Gastrocnemius medialis (tissue), 4 donors: ENCODE measurements around the gene SGPP1.

Experiments
- POLR2A ChIP-seq, 2 donors: fragments of 450-650 bp; IDR thresholded peaks; one replicate each; pipeline ENCODE4 v1.6.1; 2017; ENCODE audit warnings: antibody characterized with exemption in 2 of 2, mild to moderate bottlenecking in 2 of 2, moderate library complexity in 2 of 2
- TF ChIP-seq, protein P1 (sequence below), 5 experiments: fragments of 450-650 bp in 3 of 5; fragments of 200-600 bp in 2 of 5; sonication (generic) in 2 of 5; IDR thresholded peaks in 4 of 5; conservative IDR thresholded peaks in 1 of 5; 1 replicate in 4 of 5; 2 replicates in 1 of 5; pipeline ENCODE4 v1.5.1; 2016 to 2019; ENCODE audit warnings: antibody characterized with exemption in 5 of 5, mild to moderate bottlenecking in 3 of 5, moderate library complexity in 3 of 5

DNA sequence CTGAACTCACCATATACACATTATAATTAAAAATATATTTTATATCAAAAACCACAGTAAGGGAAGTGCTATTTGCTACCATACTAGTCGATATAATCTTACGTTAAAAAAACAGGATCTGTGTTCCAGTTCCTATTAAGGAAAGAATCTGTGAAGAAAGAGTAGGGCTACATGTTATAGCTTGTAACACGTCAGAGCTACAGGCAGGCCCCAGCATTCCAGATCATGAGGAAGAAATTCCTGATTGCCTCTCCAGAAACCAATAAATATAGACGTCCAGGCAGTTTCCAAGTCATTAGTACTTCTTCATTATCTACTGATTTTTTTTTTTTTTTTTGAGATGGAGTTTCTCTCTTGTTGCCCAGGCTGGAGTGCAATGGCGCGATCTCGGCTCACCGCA is 20.6 kb downstream of the SGPP1 start:
- TF ChIP-seq POLR2A (IDR thresholded peaks at IDR 0.05) = no peak
- TF ChIP-seq, protein P1, sequence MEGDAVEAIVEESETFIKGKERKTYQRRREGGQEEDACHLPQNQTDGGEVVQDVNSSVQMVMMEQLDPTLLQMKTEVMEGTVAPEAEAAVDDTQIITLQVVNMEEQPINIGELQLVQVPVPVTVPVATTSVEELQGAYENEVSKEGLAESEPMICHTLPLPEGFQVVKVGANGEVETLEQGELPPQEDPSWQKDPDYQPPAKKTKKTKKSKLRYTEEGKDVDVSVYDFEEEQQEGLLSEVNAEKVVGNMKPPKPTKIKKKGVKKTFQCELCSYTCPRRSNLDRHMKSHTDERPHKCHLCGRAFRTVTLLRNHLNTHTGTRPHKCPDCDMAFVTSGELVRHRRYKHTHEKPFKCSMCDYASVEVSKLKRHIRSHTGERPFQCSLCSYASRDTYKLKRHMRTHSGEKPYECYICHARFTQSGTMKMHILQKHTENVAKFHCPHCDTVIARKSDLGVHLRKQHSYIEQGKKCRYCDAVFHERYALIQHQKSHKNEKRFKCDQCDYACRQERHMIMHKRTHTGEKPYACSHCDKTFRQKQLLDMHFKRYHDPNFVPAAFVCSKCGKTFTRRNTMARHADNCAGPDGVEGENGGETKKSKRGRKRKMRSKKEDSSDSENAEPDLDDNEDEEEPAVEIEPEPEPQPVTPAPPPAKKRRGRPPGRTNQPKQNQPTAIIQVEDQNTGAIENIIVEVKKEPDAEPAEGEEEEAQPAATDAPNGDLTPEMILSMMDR (IDR thresholded peaks at IDR 0.05 in 4 of 5, conservative IDR thresholded peaks at IDR 0.05 in 1 of 5) = no peak
